Panc1 (cell line): ENCODE results near the gene PRDX1. TPM values are rescaled to one million over a fixed set of nuclear protein-coding genes. Genes with fewer than 3 reads are reported as not detected.

ENCODE experiments used
- ATAC-seq: fragments of 200-7000 bp; cut with Tn5 transposase; 2 replicates; pipeline ENCODE4 v1.9.1; 2020; ENCODE audit warnings: mild to moderate bottlenecking, moderate library complexity
- BruUV-seq: library from RNA; stranded (reverse); fragments of 400-500 nt; replicated peaks from 2 replicates; lab custom pipeline; 2021; lab: Mats Ljungman, UMichigan
- CTCF ChIA-PET: fragments of 300-600 bp; sonication (Branson Sonifier 250); formaldehyde crosslinking; loops from one replicate; lab custom pipeline; 2022; ENCODE audit warnings: antibody characterized with exemption; lab: Charles Lee
- POLR2A ChIA-PET: fragments of 300-600 bp; sonication (Branson Sonifier 250); formaldehyde crosslinking; loops from one replicate; lab custom pipeline; 2022; ENCODE audit warnings: antibody characterized with exemption; lab: Charles Lee
- DNase-seq: peaks from one replicate; pipeline ENCODE4 v3.0.0-alpha.2; 2010; ENCODE audit warnings: low read depth, low spot score
- H3K27ac ChIP-seq: 2 replicates; pipeline ENCODE4 v1.5.1; 2011; ENCODE audit warnings: mild to moderate bottlenecking, low read length, inconsistent platforms
- H3K27me3 ChIP-seq: fragments of 200-500 bp; sonication (Bioruptor generic); 2 replicates; pipeline ENCODE4 v1.6.0; 2014; ENCODE audit warnings: low read length, inconsistent platforms; ENCODE audit not compliant: control insufficient read depth, insufficient read depth
- H3K36me3 ChIP-seq: fragments of 200-500 bp; sonication (Bioruptor generic); 2 replicates; pipeline ENCODE4 v1.5.1; 2014; ENCODE audit warnings: inconsistent platforms, mild to moderate bottlenecking, low read length, moderate library complexity; ENCODE audit not compliant: control insufficient read depth, insufficient read depth
- H3K4me1 ChIP-seq: 2 replicates; pipeline ENCODE4 v1.5.1; 2011; ENCODE audit warnings: inconsistent platforms, mild to moderate bottlenecking, low read length, moderate library complexity; ENCODE audit not compliant: control insufficient read depth, insufficient read depth
- H3K4me3 ChIP-seq, 2 experiments: 2 replicates each; pipeline ENCODE4 v1.5.1; 2011 to 2012; ENCODE audit warnings: low read depth in 2 of 2, low read length in 2 of 2, mild to moderate bottlenecking in 2 of 2, inconsistent platforms in 1 of 2, moderate library complexity in 1 of 2
- H3K9me3 ChIP-seq: fragments of 200-500 bp; sonication (Bioruptor generic); 2 replicates; pipeline ENCODE4 v1.5.1; 2014; ENCODE audit warnings: low read depth, mild to moderate bottlenecking, inconsistent platforms, low read length, moderate library complexity; ENCODE audit not compliant: control insufficient read depth, insufficient read depth
- POLR2AphosphoS5 ChIP-seq: IDR thresholded peaks from 2 replicates; pipeline ENCODE4 v1.6.1; 2012; ENCODE audit warnings: mild to moderate bottlenecking, low read depth, low read length, moderate library complexity
- SIN3A ChIP-seq: IDR thresholded peaks from 2 replicates; pipeline ENCODE4 v1.6.1; 2012; ENCODE audit warnings: low read depth, mild to moderate bottlenecking, low read length, moderate library complexity, borderline replicate concordance; ENCODE audit not compliant: insufficient read depth
- TCF7L2 ChIP-seq: IDR thresholded peaks from 2 replicates; pipeline ENCODE4 v1.6.1; 2011; ENCODE audit warnings: mild to moderate bottlenecking, low read depth, low read length, inconsistent platforms
- in situ Hi-C: cut with HindIII; loops from 2 replicates; pipeline ENCODE4 v1.10.0; 2016; ENCODE audit warnings: low sequenced_read_pairs, low pct_unique_long_range_greater_than_20kb
- intact Hi-C: fragments of 100-400 bp; cut with micrococcal nuclease; formaldehyde crosslinking; loops from one replicate; pipeline ENCODE4 v1.10.0; 2022; ENCODE audit not compliant: unreplicated experiment
- total RNA-seq: library from RNA; stranded (reverse); gene quantifications from one replicate; pipeline ENCODE4 v1.2.1, GENCODE V29; 2021; ENCODE audit not compliant: unreplicated experiment
- TF ChIP-seq, protein P1 (sequence below): fragments of 450-650 bp; IDR thresholded peaks from 2 replicates; pipeline ENCODE4 v1.5.1; 2017; ENCODE audit warnings: mild to moderate bottlenecking
- TF ChIP-seq, protein P2 (sequence below), 2 experiments: IDR thresholded peaks; 2 replicates each; pipeline ENCODE4 v1.6.1; 2011 to 2012; ENCODE audit warnings: low read depth in 2 of 2, control low read depth in 1 of 2, low read length in 1 of 2, mild to moderate bottlenecking in 1 of 2, moderate library complexity in 1 of 2; ENCODE audit not compliant: insufficient read depth in 1 of 2

The PRDX1 gene
- total RNA-seq, 1 experiment from 2014 or later: 719 TPM

DNA sequence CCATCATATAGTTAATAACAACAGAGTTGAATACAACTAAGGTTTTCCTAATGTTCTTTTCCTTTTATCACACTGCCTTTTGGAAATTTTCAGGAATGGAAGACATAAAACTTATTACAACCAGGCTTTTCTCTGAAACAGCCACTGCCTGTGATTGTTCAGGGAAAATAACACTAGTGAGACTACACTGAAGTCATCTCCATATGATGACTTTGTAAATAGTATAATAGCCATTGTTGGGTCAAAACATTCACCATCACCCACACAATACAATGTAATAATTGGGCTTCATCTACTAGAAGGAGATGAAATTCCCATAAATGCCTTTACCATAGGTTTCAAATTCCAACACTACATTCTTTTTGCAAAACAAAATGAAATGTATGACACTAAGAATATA, 35.7 kb downstream of the PRDX1 start:
- Histone ChIP-seq H3K36me3 (no peaks in the 10 kb centered on the region), H3K9me3 (no peaks in the 10 kb centered on the region), H3K27ac (no peak overlapping the region), H3K27me3 (no peaks in the 10 kb centered on the region; the same call in 1 of the 2 replicates), H3K4me1 (no peaks in the 10 kb centered on the region), H3K4me3 (no peak overlapping the region)
- POLR2A ChIA-PET: interaction anchor here (0.6 kb wide), 2 partner anchors 92 to 282 kb away, joined by 3 read pairs; no protein-coding TSS in a partner anchor
- intact Hi-C loops (no loop called here), in situ Hi-C loops (no loop called here)
- ATAC-seq (no peak), DNase-seq (no peak)
- TF ChIP-seq POLR2AphosphoS5 (no peak), SIN3A (no peak), TCF7L2 (no peak)
- TF ChIP-seq, protein P1, sequence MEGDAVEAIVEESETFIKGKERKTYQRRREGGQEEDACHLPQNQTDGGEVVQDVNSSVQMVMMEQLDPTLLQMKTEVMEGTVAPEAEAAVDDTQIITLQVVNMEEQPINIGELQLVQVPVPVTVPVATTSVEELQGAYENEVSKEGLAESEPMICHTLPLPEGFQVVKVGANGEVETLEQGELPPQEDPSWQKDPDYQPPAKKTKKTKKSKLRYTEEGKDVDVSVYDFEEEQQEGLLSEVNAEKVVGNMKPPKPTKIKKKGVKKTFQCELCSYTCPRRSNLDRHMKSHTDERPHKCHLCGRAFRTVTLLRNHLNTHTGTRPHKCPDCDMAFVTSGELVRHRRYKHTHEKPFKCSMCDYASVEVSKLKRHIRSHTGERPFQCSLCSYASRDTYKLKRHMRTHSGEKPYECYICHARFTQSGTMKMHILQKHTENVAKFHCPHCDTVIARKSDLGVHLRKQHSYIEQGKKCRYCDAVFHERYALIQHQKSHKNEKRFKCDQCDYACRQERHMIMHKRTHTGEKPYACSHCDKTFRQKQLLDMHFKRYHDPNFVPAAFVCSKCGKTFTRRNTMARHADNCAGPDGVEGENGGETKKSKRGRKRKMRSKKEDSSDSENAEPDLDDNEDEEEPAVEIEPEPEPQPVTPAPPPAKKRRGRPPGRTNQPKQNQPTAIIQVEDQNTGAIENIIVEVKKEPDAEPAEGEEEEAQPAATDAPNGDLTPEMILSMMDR: no peak
- TF ChIP-seq, protein P2, sequence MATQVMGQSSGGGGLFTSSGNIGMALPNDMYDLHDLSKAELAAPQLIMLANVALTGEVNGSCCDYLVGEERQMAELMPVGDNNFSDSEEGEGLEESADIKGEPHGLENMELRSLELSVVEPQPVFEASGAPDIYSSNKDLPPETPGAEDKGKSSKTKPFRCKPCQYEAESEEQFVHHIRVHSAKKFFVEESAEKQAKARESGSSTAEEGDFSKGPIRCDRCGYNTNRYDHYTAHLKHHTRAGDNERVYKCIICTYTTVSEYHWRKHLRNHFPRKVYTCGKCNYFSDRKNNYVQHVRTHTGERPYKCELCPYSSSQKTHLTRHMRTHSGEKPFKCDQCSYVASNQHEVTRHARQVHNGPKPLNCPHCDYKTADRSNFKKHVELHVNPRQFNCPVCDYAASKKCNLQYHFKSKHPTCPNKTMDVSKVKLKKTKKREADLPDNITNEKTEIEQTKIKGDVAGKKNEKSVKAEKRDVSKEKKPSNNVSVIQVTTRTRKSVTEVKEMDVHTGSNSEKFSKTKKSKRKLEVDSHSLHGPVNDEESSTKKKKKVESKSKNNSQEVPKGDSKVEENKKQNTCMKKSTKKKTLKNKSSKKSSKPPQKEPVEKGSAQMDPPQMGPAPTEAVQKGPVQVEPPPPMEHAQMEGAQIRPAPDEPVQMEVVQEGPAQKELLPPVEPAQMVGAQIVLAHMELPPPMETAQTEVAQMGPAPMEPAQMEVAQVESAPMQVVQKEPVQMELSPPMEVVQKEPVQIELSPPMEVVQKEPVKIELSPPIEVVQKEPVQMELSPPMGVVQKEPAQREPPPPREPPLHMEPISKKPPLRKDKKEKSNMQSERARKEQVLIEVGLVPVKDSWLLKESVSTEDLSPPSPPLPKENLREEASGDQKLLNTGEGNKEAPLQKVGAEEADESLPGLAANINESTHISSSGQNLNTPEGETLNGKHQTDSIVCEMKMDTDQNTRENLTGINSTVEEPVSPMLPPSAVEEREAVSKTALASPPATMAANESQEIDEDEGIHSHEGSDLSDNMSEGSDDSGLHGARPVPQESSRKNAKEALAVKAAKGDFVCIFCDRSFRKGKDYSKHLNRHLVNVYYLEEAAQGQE (IDR thresholded peaks at IDR 0.05; ENCODE audit: insufficient read depth in 1 of 2, low read depth in 2 of 2, low read length in 1 of 2): no peak
- CTCF ChIA-PET: no interaction called here
- BruUV-seq: no TSS peak

DNA sequence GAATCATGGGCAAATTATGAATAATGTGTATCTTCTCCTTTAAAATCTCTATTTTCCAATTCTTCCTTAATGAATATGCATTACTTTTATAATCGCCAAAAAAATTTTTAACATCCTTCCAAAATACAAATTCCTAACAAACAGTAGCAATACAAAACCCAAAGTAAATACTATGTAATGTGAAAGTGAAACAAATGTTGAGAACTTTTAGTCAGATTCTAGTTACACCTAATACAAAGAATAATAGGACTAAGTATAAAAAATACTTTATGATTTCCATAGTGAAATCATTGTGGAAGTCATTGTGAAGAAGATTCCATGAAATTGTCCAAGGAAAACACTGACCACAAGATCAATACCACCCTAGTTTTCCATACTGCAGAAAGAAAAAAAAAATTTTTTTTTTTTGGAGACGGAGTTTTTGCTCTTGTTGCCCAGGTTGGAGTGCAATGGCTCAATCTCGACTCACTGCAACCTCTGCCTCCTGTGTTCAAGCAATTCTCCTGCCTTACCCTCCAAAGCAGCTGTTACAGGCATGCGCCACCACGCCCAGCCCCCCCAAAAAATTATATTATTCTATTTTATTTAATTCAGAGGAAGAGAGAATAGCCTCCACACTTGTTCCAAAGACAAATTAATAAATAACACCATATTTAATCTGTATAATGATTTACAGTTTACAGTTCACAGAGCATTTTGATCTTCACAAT, 42.5 kb downstream of the PRDX1 start:
- Histone ChIP-seq H3K27me3 (no peaks in the 10 kb centered on the region), H3K36me3 (no peaks in the 10 kb centered on the region), H3K4me3 (no peak overlapping the region), H3K9me3 (no peaks in the 10 kb centered on the region), H3K4me1 (no peaks in the 10 kb centered on the region), H3K27ac (no peak overlapping the region)
- ChIA-PET CTCF (interaction anchor here (0.7 kb wide), 1 partner anchor 104 kb away, joined by 3 read pairs; no protein-coding TSS in a partner anchor), POLR2A (no interaction called here)
- intact Hi-C loops: no loop called here
- no TSS peak for BruUV-seq
- no peak for DNase-seq
- in situ Hi-C loops: no loop called here
- no peak for TF ChIP-seq TCF7L2
- TF ChIP-seq POLR2AphosphoS5: no peak
- no peak for ATAC-seq
